IMR-90 (cell line): Measurements from ENCODE around the gene C16orf89.

Experiments
- BHLHE40 ChIP-seq: fragments of 150-350 bp; IDR thresholded peaks from 2 replicates; pipeline ENCODE4 v1.6.1; 2016; ENCODE audit warnings: mild to moderate bottlenecking, low read depth, low read length
- MAZ ChIP-seq: IDR thresholded peaks from 2 replicates; pipeline ENCODE4 v1.6.1; 2012; ENCODE audit warnings: low read depth, mild to moderate bottlenecking, low read length, improper control_type of control experiment, moderate library complexity, borderline replicate concordance
- MXI1 ChIP-seq: IDR thresholded peaks from 2 replicates; pipeline ENCODE4 v1.6.1; 2012; ENCODE audit warnings: low read depth, mild to moderate bottlenecking, low read length, moderate library complexity, borderline replicate concordance
- POLR2A ChIP-seq: IDR thresholded peaks from 2 replicates; pipeline ENCODE4 v1.6.1; 2012; ENCODE audit warnings: mild to moderate bottlenecking, low read depth, low read length
- RFX5 ChIP-seq: IDR thresholded peaks from 2 replicates; pipeline ENCODE4 v1.8.0; 2012; ENCODE audit warnings: low read depth, mild to moderate bottlenecking, low read length, moderate library complexity
- USF2 ChIP-seq: fragments of 150-350 bp; IDR thresholded peaks from 2 replicates; pipeline ENCODE4 v1.6.1; 2017; ENCODE audit warnings: mild to moderate bottlenecking, antibody characterized with exemption, low read length, low read depth
- TF ChIP-seq, protein P1 (sequence below): conservative IDR thresholded peaks from 2 replicates; pipeline ENCODE4 v1.5.1; 2012; ENCODE audit warnings: mild to moderate bottlenecking, low read depth, low read length, improper control_type of control experiment
- TF ChIP-seq, protein P2 (sequence below): fragments of 150-350 bp; IDR thresholded peaks from 2 replicates; pipeline ENCODE4 v1.6.1; 2016; ENCODE audit warnings: low read depth, mild to moderate bottlenecking, low read length, moderate library complexity, borderline replicate concordance

DNA sequence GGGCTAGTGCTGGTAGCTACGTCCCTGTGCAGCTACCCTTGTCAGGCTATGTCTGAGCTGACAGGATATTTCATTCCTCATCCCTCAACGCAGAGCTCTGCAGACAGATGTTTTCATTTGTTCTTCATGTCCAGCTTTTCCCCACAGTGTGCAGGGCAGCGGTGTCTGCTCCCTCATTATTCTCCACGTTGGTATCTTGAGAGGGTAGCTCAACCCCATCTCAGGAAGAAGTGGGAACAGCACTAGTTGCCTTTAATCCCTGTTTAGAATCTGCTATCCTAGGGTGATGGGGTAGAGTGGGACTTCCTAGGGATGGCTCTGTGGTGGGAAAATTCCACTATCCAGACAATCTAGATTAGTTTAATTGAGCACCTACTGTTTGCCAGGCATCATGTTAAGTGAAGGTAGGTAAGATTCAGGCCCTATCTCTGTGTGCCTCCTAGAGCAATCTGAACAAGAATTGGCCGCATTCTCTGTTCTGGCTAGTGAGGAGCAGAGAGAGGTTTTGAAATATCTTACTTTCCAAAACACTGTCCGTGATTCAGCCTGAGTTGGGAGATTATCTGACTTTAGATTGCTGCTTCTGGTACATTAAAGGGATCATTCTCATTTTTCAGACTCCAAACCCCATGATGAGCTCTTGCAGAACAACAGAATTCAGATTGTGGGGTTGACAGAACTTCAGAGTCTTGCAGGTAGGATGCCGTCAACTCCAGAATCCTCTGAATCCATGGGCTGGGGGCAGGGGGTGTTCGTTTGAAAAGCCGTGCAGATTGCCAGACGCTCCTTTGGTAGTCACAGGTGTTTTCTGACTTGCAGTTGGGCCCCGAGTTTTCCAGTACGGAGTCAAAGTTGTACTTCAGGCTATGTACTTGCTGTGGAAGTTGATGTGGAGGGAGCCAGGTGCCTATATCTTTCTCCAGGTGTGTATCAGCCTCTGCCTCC lies 6.8 kb upstream of the C16orf89 start:
- TF ChIP-seq, protein P1, sequence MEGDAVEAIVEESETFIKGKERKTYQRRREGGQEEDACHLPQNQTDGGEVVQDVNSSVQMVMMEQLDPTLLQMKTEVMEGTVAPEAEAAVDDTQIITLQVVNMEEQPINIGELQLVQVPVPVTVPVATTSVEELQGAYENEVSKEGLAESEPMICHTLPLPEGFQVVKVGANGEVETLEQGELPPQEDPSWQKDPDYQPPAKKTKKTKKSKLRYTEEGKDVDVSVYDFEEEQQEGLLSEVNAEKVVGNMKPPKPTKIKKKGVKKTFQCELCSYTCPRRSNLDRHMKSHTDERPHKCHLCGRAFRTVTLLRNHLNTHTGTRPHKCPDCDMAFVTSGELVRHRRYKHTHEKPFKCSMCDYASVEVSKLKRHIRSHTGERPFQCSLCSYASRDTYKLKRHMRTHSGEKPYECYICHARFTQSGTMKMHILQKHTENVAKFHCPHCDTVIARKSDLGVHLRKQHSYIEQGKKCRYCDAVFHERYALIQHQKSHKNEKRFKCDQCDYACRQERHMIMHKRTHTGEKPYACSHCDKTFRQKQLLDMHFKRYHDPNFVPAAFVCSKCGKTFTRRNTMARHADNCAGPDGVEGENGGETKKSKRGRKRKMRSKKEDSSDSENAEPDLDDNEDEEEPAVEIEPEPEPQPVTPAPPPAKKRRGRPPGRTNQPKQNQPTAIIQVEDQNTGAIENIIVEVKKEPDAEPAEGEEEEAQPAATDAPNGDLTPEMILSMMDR: no peak
- TF ChIP-seq USF2 (no peak), POLR2A (no peak), BHLHE40 (no peak), MXI1 (no peak), MAZ (no peak), RFX5 (no peak)
- TF ChIP-seq, protein P2, sequence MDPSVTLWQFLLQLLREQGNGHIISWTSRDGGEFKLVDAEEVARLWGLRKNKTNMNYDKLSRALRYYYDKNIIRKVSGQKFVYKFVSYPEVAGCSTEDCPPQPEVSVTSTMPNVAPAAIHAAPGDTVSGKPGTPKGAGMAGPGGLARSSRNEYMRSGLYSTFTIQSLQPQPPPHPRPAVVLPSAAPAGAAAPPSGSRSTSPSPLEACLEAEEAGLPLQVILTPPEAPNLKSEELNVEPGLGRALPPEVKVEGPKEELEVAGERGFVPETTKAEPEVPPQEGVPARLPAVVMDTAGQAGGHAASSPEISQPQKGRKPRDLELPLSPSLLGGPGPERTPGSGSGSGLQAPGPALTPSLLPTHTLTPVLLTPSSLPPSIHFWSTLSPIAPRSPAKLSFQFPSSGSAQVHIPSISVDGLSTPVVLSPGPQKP: no peak
